Keratinocyte (primary cell): ENCODE results near the gene ZDHHC22. TPM values are rescaled to one million over a fixed set of nuclear protein-coding genes. Genes with fewer than 3 reads are reported as not detected.

ENCODE experiments used
- DNase-seq: peaks from one replicate; pipeline ENCODE4 v3.0.0-alpha.2; 2011; ENCODE audit warnings: low read depth, missing footprints, low spot score
- FAIRE-seq: peaks from 2 replicates; lab custom pipeline; 2011; peaks lifted over from hg19 to GRCh38; lab: Jason Lieb, UNC
- H2AFZ ChIP-seq: 2 replicates; pipeline ENCODE4 v1.6.0; 2012; ENCODE audit warnings: low read length, control low read depth, inconsistent platforms; ENCODE audit not compliant: control insufficient read depth
- H3K27ac ChIP-seq: 2 replicates; pipeline ENCODE4 v1.5.1; 2011; ENCODE audit warnings: low read length; ENCODE audit not compliant: control insufficient read depth, insufficient read depth
- H3K27me3 ChIP-seq: 3 replicates; pipeline ENCODE4 v1.6.0; 2011; ENCODE audit warnings: low read length; ENCODE audit not compliant: control insufficient read depth, insufficient read depth; ENCODE audit errors: extremely low read depth
- H3K36me3 ChIP-seq, 2 experiments: 2 replicates in 1 of 2; 3 replicates in 1 of 2; pipeline ENCODE4 v1.5.1; 2011; ENCODE audit warnings: low read length in 2 of 2, mild to moderate bottlenecking in 1 of 2; ENCODE audit not compliant: control insufficient read depth in 2 of 2, insufficient read depth in 2 of 2; ENCODE audit errors: extremely low read depth in 1 of 2
- H3K4me1 ChIP-seq: 3 replicates; pipeline ENCODE4 v1.5.1; 2011; ENCODE audit warnings: low read length; ENCODE audit not compliant: control insufficient read depth, insufficient read depth; ENCODE audit errors: extremely low read depth
- H3K4me2 ChIP-seq: 3 replicates; pipeline ENCODE4 v1.6.0; 2011; ENCODE audit warnings: low read depth, low read length; ENCODE audit not compliant: control insufficient read depth, insufficient read depth; ENCODE audit errors: extremely low read depth
- H3K4me3 ChIP-seq, 3 experiments: fragments of 200-600 bp in 1 of 3; sonication (generic) in 1 of 3; 2 replicates in 2 of 3; 3 replicates in 1 of 3; pipeline ENCODE4 v1.5.1; 2011 to 2016; ENCODE audit warnings: low read length in 3 of 3, mild to moderate bottlenecking in 3 of 3, control low read depth in 2 of 3, inconsistent platforms in 1 of 3, low read depth in 1 of 3, mixed read lengths in 1 of 3, mixed run types in 1 of 3, moderate library complexity in 1 of 3; ENCODE audit not compliant: control insufficient read depth in 2 of 3, insufficient read depth in 2 of 3; ENCODE audit errors: extremely low read depth in 1 of 3
- H3K79me2 ChIP-seq: 2 replicates; pipeline ENCODE4 v1.6.0; 2012; ENCODE audit warnings: low read length; ENCODE audit not compliant: control insufficient read depth, insufficient read depth
- H3K9ac ChIP-seq: 3 replicates; pipeline ENCODE4 v1.6.0; 2011; ENCODE audit warnings: low read length; ENCODE audit not compliant: control insufficient read depth, insufficient read depth; ENCODE audit errors: extremely low read depth
- H3K9me1 ChIP-seq: 3 replicates; pipeline ENCODE4 v1.6.0; 2011; ENCODE audit warnings: low read length; ENCODE audit not compliant: control insufficient read depth, insufficient read depth; ENCODE audit errors: extremely low read depth
- H3K9me3 ChIP-seq: 2 replicates; pipeline ENCODE4 v1.5.1; 2012; ENCODE audit warnings: low read depth, low read length; ENCODE audit not compliant: control insufficient read depth
- H4K20me1 ChIP-seq: 3 replicates; pipeline ENCODE4 v1.6.0; 2011; ENCODE audit warnings: low read length; ENCODE audit not compliant: control insufficient read depth, insufficient read depth; ENCODE audit errors: extremely low read depth
- CTCF ChIP-seq, 3 experiments: IDR thresholded peaks in 1 of 3; conservative IDR thresholded peaks in 1 of 3; optimal IDR thresholded peaks in 1 of 3; 2 replicates in 2 of 3; 3 replicates in 1 of 3; pipeline versions ENCODE3 to v1.5.1; 2011; ENCODE audit warnings: low read length in 3 of 3, mild to moderate bottlenecking in 3 of 3, moderate library complexity in 2 of 3, control low read depth in 1 of 3, inconsistent platforms in 1 of 3; ENCODE audit not compliant: insufficient read depth in 2 of 3; ENCODE audit errors: extremely low read depth in 1 of 3
- EZH2 ChIP-seq: IDR thresholded peaks from one replicate; pipeline ENCODE4 v1.6.1; 2012; ENCODE audit warnings: inconsistent platforms, mild to moderate bottlenecking, low read length, moderate library complexity
- dilution Hi-C: fragments of 300-500 bp; cut with MboI; formaldehyde crosslinking; loops from one replicate; pipeline ENCODE4 v1.7.0; 2020; ENCODE audit warnings: low sequenced_read_pairs; ENCODE audit not compliant: extremely low pct_ligation_motif_present
- polyA plus RNA-seq, 5 experiments: library from polyadenylated mRNA; depleted of rRNA in 3 of 5; stranded (reverse) in 3 of 5; stranded (forward) in 1 of 5; unstranded in 1 of 5; fragments of >200 nt; gene quantifications; 1 replicate in 1 of 5; 2 replicates in 3 of 5; 3 replicates in 1 of 5; pipeline versions ENCODE4 v1.2.1 to v1.2.3, GENCODE V29; 2011 to 2012; ENCODE audit warnings: missing spikeins in 2 of 5, low read depth in 1 of 5, low replicate concordance in 1 of 5

ZDHHC22 gene
- polyA plus RNA-seq, 1 donor (not counting 4 experiments of a cell fraction or from before 2014, with no cell fraction given) = not detected

DNA sequence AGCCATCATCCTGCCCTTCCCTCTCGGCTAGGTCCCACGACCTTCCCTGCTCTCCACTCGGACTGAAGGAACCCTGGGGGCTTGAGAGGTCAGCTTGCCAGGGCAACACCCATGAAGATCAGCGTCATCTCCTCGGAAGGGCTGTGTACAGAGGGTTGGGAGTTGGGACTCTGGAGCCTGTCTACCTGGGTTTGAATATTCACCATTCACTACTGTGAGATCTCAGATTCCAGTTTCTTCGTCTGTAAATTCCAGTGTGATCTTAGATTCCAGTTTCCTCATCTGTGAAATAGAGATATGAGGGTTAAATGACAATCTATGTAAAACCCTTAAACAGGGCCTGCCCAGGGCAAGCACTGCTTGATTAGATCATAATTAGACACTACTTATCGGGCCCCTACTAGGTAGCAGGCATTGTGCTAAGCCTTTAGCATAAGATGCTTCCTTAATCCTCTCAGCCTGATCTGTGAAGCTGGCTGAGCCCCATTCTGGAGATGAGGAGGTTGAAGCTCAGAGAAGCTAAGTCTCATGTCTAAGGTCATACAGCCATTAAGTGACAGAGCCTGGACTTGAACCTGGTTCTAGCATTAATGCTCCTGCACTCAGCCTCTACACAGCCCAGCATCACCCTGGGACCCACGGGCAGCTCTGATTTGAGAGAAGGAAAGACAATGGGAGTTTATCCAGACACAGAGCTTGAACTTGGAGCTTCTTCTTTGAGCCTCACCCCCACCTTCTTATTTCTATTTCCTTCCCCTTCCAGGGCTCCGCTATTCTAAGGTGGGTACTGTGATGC is 612 bp upstream of the ZDHHC22 start:
- Histone ChIP-seq H3K9me1 (no peaks in the 10 kb centered on the region), H3K4me1 (peaks cover 5% of the 10 kb centered on the region), H3K9ac (no peak overlapping the region), H3K27ac (no peak overlapping the region), H4K20me1 (no peaks in the 10 kb centered on the region), H3K9me3 (no peaks in the 10 kb centered on the region), H3K4me3 (no peak overlapping the region), H3K79me2 (no peaks in the 10 kb centered on the region), H3K27me3 (peaks cover 90% of the 10 kb centered on the region), H3K4me2 (no peak overlapping the region), H2AFZ (no peak overlapping the region), H3K36me3 (no peaks in the 10 kb centered on the region)
- DNase-seq (no peak), FAIRE-seq (no peak)
- peak; percentile 67 for TF ChIP-seq EZH2
- no peak for TF ChIP-seq CTCF (optimal IDR thresholded peaks at IDR 0.05 in 1 of 3, IDR thresholded peaks at IDR 0.05 in 1 of 3, conservative IDR thresholded peaks at IDR 0.05 in 1 of 3; ENCODE audit: extremely low read depth in 1 of 3, insufficient read depth in 2 of 3, low read length in 3 of 3)
- dilution Hi-C loops = no loop called here

DNA sequence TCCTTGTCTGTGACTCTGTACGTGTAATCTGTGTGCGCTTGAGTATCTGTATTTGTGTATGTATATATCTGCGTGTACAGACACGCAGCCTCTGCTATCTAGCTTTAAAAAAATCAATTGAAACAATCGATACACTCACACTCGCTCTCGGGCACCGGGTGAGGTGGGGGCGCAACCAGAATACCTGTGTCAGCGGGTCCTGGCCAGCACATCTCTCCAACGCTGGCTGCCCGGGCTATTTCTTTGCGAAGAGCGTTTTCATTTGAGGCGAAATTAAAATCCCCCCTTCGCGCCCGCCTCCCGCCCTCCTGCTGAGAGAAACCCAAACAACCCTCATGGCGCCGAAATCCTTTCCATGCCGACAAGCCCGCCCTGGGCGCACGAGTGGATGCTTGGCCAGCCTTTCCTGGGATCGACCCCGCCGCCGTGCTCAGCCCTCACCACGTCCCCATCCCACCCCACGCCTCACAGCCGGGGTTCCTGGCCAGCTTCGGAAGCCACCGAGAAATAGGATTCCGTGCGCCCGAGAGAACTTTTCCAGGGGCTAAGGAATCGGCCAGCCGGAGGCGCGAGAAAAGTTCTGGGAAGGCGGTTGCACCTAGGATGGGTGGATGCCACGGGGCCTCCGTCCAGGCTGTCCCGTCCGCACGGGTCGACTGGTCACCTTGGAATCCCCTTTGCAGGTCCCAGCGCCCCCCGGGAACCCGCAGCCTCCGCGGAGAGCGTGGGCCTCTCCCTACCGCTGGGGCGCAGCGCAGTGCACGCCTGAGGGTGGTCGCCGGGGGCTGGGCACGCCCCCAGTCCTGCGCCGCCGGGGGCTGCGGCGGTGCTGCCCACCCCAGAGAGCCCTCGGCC is 1.0 kb downstream of the ZDHHC22 start:
- no peaks in the 10 kb centered on the region for H3K79me2 ChIP-seq
- no peaks in the 10 kb centered on the region for H3K36me3 ChIP-seq
- dilution Hi-C loops = no loop called here
- no peak overlapping the region for H2AFZ ChIP-seq
- peaks cover 5% of the 10 kb centered on the region for H3K4me1 ChIP-seq
- TF ChIP-seq CTCF (optimal IDR thresholded peaks at IDR 0.05 in 1 of 3, IDR thresholded peaks at IDR 0.05 in 1 of 3, conservative IDR thresholded peaks at IDR 0.05 in 1 of 3; ENCODE audit: extremely low read depth in 1 of 3, insufficient read depth in 2 of 3, low read length in 3 of 3) (no peak), EZH2 (no peak)
- peak overlapping the region in 1 of 3 experiments; percentile 9 for H3K4me3 ChIP-seq
- H4K20me1 ChIP-seq = no peaks in the 10 kb centered on the region
- no peak overlapping the region for H3K9ac ChIP-seq
- H3K27me3 ChIP-seq = peaks cover 75% of the 10 kb centered on the region
- DNase-seq = no peak
- H3K9me3 ChIP-seq = no peaks in the 10 kb centered on the region
- H3K9me1 ChIP-seq = no peaks in the 10 kb centered on the region
- H3K4me2 ChIP-seq = peak overlapping the region; percentile 35
- no peak for FAIRE-seq
- no peak overlapping the region for H3K27ac ChIP-seq
